Measurements from ENCODE around the gene FREM2.

DNA sequence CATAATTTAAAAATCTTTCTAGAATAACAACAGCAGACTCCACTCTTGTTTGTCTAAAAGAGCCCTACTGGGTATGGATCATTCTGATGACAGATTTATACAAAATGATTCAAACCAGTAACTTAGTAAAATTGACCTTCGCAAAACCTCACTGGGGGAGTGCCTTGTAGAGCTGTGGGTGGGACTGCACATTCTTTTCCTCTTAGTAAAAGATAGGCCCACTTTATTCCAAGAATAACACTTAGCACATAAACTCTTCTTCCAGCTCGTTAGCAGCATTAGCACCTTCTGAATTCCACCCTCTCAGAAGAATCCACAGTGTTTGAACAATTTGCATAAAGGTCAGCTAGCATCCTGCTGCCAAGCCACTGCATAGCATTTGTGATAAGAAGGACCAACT, 196.9 kb downstream of the FREM2 start:
- TF ChIP-seq, protein P1, sequence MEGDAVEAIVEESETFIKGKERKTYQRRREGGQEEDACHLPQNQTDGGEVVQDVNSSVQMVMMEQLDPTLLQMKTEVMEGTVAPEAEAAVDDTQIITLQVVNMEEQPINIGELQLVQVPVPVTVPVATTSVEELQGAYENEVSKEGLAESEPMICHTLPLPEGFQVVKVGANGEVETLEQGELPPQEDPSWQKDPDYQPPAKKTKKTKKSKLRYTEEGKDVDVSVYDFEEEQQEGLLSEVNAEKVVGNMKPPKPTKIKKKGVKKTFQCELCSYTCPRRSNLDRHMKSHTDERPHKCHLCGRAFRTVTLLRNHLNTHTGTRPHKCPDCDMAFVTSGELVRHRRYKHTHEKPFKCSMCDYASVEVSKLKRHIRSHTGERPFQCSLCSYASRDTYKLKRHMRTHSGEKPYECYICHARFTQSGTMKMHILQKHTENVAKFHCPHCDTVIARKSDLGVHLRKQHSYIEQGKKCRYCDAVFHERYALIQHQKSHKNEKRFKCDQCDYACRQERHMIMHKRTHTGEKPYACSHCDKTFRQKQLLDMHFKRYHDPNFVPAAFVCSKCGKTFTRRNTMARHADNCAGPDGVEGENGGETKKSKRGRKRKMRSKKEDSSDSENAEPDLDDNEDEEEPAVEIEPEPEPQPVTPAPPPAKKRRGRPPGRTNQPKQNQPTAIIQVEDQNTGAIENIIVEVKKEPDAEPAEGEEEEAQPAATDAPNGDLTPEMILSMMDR (CRISPR knock-in tag; IDR thresholded peaks at IDR 0.05), result no peak
- no peak for TF ChIP-seq FOXP1 (IDR thresholded peaks at IDR 0.05)
- TF ChIP-seq FOXP1 (CRISPR knock-in tag; IDR thresholded peaks at IDR 0.05), result no peak
- TF ChIP-seq EP300 (IDR thresholded peaks at IDR 0.05; ENCODE audit: low read depth in 2 of 2, low read length in 2 of 2), result no peak
- no peak for TF ChIP-seq EP300 (CRISPR knock-in tag; IDR thresholded peaks at IDR 0.05; ENCODE audit: borderline replicate concordance)
- no peak for TF ChIP-seq ZNF343 (CRISPR knock-in tag; IDR thresholded peaks at IDR 0.05)
- TF ChIP-seq NFYB (CRISPR knock-in tag; IDR thresholded peaks at IDR 0.05), result no peak
